ENCODE results near the gene KIF3A.

The KIF3A gene

GRCh38 chr5:132752581-132753125 lies 15.3 kb upstream of the KIF3A start:
- DNase-seq, result no peak

- no peak for DNase-seq
Measured at GRCh38 chr5:132751971-132752580, 14.7 kb upstream of the KIF3A start.

DNA sequence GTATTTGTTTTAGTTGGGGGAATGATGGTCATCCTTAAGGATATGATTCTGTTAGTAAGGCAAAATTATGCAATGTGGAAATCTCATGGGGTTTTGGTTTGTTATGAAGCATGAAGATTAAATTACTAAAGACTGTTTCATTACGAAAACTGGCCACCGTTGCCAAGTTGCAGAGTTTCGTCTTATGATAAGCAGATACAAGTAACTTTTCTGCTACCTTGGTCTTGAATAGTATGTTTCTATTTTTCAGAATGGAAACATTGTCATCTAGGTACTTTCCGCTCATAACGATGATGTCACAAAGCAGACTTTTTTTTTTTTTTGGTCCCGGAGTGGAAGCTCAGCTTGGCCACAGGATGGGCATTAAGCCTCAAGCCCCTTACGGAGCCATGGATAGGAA lies 14.1 kb upstream of the KIF3A start:
- no peak for DNase-seq

GRCh38 chr5:132750471-132751230 lies 13.3 kb upstream of the KIF3A start:
- no peak for DNase-seq

DNA sequence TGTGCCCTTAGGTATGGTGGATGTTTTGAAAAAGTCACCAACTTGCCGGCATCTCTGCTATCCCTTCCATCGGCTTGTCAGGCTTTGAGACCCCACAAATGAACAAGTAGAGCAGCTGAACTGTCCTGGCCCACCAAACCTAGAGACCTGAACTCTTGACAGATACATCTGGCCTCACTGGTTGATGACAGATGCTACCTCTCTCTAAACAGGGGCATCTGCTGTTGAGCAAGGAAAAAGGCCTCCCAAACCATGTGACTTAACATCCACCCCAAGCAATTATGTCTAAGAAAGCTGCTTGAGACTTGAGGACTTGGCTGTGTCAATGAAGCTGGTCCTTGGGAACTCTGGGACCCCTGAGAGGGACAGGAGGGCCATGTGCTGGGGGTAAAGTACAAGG lies 12.2 kb upstream of the KIF3A start:
- no peak for DNase-seq

DNA sequence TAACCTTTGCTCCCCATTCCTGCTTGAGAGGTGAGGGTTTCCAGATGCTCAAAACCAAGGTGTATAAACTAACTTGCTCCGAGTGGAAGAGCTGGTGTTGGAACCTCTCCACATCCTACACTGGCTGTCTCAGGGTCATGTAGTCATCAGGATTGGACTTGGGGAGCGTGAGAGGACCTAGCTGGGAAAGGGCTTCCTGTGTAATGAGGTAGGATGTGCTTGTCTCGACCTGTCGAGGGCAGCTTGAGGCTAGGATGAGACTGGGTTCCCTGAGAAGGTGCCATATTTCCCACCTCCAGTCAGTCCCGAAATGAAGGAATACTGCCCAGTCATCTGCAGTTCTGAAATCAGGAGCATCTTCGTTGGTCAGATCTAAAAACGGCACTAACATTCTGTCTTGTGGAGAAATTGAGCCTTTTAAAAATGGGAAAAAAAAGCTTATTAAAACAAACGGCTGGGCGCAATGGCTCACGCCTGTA lies 11.2 kb upstream of the KIF3A start:
- no peak for DNase-seq

DNA sequence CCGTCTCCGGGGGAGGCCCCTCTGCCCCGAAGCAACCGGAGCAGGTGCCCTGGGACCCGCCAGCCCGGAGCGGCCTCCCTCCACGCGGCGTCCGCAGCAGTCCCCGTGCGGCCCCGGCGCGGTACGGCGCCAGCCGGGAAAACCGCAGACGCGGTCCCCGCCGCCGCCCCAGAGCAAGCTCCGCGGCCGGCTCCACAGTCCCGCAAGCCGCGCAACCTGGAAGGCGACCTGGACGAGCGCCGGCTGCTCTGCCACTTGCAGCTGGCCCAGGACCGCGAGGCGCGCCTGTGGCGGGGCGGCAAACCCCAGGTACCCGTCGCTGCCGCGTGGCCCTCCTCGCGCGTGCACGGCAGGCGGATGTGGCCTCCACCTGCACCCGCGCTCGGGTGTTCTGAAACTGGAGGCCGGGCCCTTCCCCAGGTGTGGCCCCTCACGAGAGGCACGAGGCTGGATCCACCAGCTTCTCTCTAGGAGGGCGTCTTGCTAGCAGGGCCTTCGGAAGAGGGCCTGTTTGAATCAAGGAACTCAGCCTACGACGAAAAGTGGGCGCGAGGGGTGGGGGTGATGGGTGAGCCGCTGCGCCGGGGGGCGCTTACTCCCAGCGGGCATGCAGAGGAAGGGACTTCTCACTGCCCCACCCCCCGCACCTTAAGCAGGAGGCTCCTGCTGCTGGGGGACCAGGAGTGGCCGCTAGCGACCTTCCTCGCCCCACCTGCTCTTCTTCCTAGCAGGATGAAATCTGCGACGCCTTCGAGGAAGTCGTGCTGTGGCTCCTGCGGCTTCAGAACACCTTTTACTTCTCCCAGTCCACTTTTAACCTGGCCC lies 10.5 kb upstream of the KIF3A start:
- DNase-seq, result no peak

DNA sequence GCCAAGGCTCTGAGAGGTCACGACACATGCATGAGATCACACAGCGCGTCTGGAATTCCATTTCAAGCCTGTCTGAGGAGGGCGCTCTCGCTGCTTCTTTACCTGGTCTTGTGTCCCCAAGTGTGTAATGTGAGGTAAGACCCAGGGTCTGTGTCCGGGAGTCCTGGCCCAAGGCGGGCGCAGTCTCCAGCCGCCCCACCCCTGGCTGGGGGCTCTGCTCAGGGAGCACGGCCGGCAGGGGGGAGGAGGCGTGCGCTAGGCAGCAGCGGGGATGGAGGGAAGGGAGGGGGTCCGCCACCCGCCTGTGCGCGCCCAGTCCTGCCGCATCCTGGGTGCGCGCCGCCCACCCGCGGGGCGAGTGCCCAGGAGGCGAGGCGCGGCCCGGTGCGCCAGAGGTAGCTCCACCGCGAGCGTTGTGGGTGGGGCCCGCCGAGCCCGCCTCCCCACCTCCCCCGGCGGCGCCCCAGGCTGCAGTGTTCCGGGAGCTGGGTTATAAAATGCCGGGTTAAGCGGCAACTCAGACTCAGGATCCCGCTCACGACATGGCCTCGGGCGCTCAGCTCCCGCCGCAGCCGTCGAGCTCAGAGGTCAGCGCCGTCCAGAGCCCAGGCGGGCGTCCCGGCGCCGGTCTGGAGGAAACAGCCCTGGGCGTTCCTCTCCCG lies 9.7 kb upstream of the KIF3A start, which contains the start of gene CCNI2:
TSS of gene CCNI2 (plus strand) at position 473 of the 662 bp plus-strand sequence. CDS start at position 543, 70 bp downstream.
- peak; percentile 27 for DNase-seq

GRCh38 chr5:132746592-132746953 lies 9.2 kb upstream of the KIF3A start:
- DNase-seq, result no peak

DNA sequence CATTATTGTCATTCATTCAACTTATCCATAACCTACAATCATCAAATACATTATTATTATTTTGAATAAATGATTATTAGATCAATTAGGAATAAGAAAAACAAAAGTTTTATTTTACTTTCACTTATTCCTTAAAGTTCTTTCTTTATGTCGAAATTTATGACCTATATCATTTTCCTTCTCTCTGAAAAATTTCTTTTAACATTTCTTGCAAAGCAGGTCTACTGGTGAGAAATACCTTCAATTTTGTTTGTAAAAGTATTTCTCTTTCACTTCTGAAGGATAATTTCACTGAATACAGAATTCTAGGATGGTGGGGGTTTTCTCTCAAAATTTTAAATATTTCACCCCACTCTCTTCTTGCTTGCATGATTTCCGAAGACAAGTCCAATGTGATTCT lies 7.3 kb upstream of the KIF3A start:
- no peak for DNase-seq

DNA sequence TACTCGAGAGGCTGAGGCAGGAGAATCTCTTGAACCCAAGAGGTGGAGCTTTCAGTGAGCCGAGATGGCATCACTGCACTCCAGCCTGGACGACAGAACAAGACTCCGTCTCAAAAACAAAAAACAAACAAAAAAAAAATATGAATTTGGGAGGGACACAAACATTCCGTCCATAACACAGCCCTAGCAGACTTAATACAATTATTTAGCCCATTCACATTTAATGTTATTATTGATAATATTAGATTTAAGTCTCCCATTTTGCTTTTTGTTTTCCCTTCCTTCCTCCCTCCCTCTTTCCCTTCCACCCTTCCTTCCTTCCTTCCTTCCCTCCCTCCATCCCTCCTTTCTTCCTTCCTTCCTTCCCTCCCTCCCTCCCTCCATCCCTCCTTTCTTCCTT lies 5.3 kb upstream of the KIF3A start:
- no peak for DNase-seq

DNA sequence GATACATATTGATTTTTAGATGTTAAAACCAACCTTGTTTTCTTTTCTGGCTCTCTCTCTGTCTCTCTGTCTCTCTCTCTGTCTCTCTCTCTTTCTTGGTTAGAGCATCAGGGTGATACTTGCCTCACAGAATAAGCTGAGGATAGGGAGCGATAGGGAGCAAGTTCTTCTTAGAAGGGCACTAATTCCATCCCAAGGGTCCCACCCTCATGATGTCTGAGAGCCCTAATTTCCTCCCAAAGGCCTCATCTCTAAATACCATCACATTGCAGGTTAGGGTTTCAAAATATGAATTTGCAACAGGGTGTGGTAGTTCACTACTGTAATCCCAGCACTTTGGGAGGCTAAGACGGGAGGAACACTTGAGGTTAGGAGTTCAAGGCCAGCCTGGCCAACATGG lies 4.8 kb upstream of the KIF3A start:
- no peak for DNase-seq

DNA sequence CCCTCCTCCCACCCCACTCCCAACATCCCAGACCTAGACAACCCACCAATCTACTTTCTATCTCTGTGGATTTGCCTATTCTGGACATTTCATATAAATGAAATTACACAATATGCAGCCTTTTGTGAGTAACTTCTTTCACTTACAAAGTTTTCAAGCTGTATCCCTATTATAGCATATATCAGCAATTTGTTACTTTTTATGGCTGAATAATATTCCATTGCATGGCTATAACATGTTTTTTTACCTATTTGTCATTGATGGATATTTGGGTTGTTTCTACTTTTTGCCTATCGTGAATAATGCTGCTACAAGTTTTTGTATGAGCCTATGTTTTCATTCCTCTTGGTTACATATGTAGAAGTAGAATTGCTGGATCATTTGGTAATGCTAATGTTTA lies 1.9 kb upstream of the KIF3A start:
- no peak for DNase-seq

GRCh38 chr5:132737982-132738681 lies 786 bp upstream of the KIF3A start:
- DNase-seq, result no peak

GRCh38 chr5:132734687-132735086 lies 2.7 kb downstream of the KIF3A start:
- DNase-seq, result no peak

GRCh38 chr5:132733499-132734148 lies 3.7 kb downstream of the KIF3A start:
- DNase-seq, result no peak

DNA sequence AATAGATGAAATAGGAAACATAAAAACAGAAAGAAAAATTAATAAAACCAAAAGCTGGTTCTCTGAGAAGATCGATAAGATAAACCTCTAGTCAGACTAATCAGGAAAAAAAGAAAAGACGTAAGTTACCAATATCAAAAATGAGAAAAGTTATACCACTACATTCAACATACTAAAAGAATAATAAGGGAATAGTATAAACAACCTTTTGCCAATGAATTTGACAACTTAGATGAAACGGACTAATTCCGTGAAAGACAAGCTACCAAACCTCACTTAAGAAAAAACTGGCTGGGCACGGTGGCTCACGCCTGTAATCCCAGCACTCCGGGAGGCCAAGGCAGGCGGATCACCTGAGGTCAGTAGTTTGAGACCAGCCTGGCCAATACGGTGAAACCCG lies 7.5 kb downstream of the KIF3A start:
- no peak for DNase-seq

DNA sequence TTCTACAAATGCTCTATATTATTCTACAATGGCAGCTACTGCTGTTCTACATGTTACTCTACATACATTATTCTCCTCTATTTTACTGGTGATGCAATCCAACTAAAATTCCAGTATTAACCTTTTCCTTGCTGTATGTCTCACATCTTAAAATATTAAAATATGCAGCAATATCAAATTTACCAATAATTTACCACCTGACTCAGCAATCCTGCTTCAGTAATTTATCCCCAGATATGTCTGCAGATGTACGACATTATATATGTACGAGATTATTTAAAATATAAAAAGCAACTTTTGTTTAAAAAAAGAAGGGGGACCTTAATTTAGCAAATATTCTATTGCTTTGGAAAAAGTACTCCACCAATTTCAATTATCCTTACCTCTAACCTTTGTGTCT lies 11.6 kb downstream of the KIF3A start:
- no peak for DNase-seq

DNA sequence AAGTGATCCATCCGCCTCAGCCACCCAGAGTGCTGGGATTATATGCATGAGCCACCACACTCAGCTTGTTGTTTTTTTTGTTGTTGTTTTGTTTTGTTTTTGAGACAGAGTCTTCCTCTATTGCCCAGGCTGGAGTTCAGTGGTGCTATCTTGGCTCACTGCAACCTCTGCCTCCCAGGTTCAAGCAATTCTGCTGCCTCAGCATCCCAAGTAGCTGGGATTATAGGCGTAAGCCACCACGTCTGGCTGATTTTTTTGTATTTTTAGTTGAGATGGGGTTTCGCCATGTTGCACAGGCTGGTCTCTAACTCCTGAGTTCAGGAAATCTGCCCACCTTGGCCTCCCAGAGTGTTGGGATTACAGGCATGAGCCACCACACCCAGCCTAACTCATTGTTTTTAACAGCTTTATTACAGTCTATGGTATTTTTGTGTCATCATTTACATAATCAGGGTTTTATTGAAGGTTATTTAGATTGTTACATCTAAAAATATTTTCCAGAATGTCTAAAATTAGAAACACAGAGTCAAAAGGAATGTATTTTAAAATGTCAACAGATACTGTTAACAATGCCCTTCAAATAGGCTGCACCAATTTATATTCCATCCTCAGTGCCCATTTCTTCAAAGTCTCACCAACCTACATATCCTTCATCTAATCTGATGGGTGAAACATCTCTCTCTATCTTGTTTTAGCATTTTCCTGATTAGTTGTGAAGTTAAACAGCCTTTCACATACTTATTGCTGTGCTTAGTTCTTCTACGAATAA lies 18.6 kb downstream of the KIF3A start:
- no peak for DNase-seq

GRCh38 chr5:132714456-132715307 lies 22.7 kb downstream of the KIF3A start:
- no peak for DNase-seq
